Measurements from ENCODE around the gene ZCCHC2. TPM values are rescaled to one million over a fixed set of nuclear protein-coding genes. Genes with fewer than 3 reads are reported as not detected.
A peak's percentile ranks its signal among the peaks of the same experiment; 100 is the strongest.

Gene ZCCHC2
- total and polyA plus RNA-seq, 2 of the 13 experiments (the other 11 are each of a cell fraction or from before 2014, with no cell fraction given) = 62.5 to 76.1 TPM

GRCh38 chr18:62596145-62597005 is 73.5 kb downstream of the ZCCHC2 start (continued):
- TF ChIP-seq ZNF770 (CRISPR knock-in tag; IDR thresholded peaks at IDR 0.05) = no peak
- TF ChIP-seq TEAD2 (CRISPR knock-in tag; IDR thresholded peaks at IDR 0.05) = no peak
- TF ChIP-seq HDAC6 (IDR thresholded peaks at IDR 0.05; ENCODE audit: low read depth, low read length) = 0 out of 2 replicates have a peak, but pooled peaks have one; percentile 56
- TF ChIP-seq POGK (CRISPR knock-in tag; conservative IDR thresholded peaks at IDR 0.05) = no peak
- no peak for TF ChIP-seq TBP (CRISPR knock-in tag; IDR thresholded peaks at IDR 0.05)
- no peak for TF ChIP-seq ZBTB20 (CRISPR knock-in tag; IDR thresholded peaks at IDR 0.05; ENCODE audit: borderline replicate concordance, low read depth)
- no peak for TF ChIP-seq SMYD3 (CRISPR knock-in tag; IDR thresholded peaks at IDR 0.05)
- no peak for TF ChIP-seq ZNF572 (CRISPR knock-in tag; IDR thresholded peaks at IDR 0.05)
- TF ChIP-seq ZNF275 (CRISPR knock-in tag; IDR thresholded peaks at IDR 0.05; ENCODE audit: borderline replicate concordance) = no peak
- no peak for TF ChIP-seq SMARCE1 (IDR thresholded peaks at IDR 0.05; ENCODE audit: borderline replicate concordance)
- TF ChIP-seq TAF1 (CRISPR knock-in tag; IDR thresholded peaks at IDR 0.05) = no peak
- TF ChIP-seq KDM5B (CRISPR knock-in tag; IDR thresholded peaks at IDR 0.05; ENCODE audit: borderline replicate concordance) = no peak; the same call in 1 of the 2 replicates
- TF ChIP-seq ZNF20 (CRISPR knock-in tag; IDR thresholded peaks at IDR 0.05) = no peak
- no peak for TF ChIP-seq ARHGAP35 (CRISPR knock-in tag; IDR thresholded peaks at IDR 0.05; ENCODE audit: borderline replicate concordance)
- TF ChIP-seq ZNF225 (CRISPR knock-in tag; IDR thresholded peaks at IDR 0.05) = no peak
- no peak for TF ChIP-seq ZNF512 (CRISPR knock-in tag; IDR thresholded peaks at IDR 0.05)
- TF ChIP-seq HMGA1 (CRISPR knock-in tag; conservative IDR thresholded peaks at IDR 0.05) = no peak
- TF ChIP-seq KLF12 (CRISPR knock-in tag; IDR thresholded peaks at IDR 0.05; ENCODE audit: borderline replicate concordance) = no peak
- TF ChIP-seq HIC2 (CRISPR knock-in tag; IDR thresholded peaks at IDR 0.05; ENCODE audit: low read depth) = no peak
- no peak for TF ChIP-seq KMT2A (CRISPR knock-in tag; IDR thresholded peaks at IDR 0.05)
- no peak for TF ChIP-seq ZNF660 (CRISPR knock-in tag; IDR thresholded peaks at IDR 0.05; ENCODE audit: borderline replicate concordance, low read depth)
